Activated CD4-positive, alpha-beta T cell treated with anti-CD3 and anti-CD28 coated beads for 24 hours (primary cell): ENCODE data around the gene CHST8.
"Not testable (repeated sequence)": the region's sequence is repeated elsewhere in the genome, so short reads cannot be mapped to it uniquely, and the experiment has no call there.

Source experiments
- DNase-seq, 2 donors: peaks; one replicate each; pipeline ENCODE4 v3.0.0-alpha.2; 2020; ENCODE audit warnings: low read depth in 2 of 2

CHST8 gene

GRCh38 chr19:33621811-33622504 lies at the start of gene CHST8:
Gene CHST8, plus strand, starts transcription at chr19:33621953. Its CDS starts 67,309 bp downstream, at chr19:33689262.
- DNase-seq: no peak

GRCh38 chr19:33572929-33573328 lies 48.8 kb upstream of the CHST8 start:
- no peak for DNase-seq

GRCh38 chr19:33574824-33575223 lies 46.9 kb upstream of the CHST8 start:
- DNase-seq: no peak

- DNase-seq: no peak
Measured at GRCh38 chr19:33578697-33579096, 43.1 kb upstream of the CHST8 start.

- no peak for DNase-seq
Measured at GRCh38 chr19:33580026-33580644, 41.6 kb upstream of the CHST8 start.

DNA sequence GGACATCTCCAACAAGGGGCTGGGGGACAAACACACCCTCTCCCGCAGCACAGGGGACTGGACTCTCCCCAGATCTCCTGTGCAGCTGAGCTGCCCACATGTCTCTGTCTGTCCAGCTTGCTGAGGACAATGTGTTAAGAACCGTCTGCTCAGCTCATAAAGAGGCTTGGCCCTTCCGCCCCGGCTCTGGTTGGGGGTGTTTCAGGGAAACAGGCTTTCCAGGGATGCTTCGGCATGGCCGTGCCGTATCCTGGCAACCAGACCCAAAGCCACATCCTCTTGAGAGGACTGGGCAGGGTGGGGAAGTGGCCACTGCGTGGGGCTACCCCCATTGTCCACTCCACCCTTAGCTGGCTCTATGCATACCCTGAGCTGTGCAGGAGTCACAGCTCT lies 41.1 kb upstream of the CHST8 start:
- no peak for DNase-seq

- DNase-seq: no peak
Measured at GRCh38 chr19:33582914-33583313, 38.8 kb upstream of the CHST8 start.

- DNase-seq: no peak
Measured at GRCh38 chr19:33587150-33587549, 34.6 kb upstream of the CHST8 start.

GRCh38 chr19:33590224-33590623 lies 31.5 kb upstream of the CHST8 start:
- DNase-seq: no peak

GRCh38 chr19:33595783-33596182 lies 26.0 kb upstream of the CHST8 start:
- DNase-seq: no peak

GRCh38 chr19:33601583-33601982 lies 20.2 kb upstream of the CHST8 start:
- no peak for DNase-seq

DNA sequence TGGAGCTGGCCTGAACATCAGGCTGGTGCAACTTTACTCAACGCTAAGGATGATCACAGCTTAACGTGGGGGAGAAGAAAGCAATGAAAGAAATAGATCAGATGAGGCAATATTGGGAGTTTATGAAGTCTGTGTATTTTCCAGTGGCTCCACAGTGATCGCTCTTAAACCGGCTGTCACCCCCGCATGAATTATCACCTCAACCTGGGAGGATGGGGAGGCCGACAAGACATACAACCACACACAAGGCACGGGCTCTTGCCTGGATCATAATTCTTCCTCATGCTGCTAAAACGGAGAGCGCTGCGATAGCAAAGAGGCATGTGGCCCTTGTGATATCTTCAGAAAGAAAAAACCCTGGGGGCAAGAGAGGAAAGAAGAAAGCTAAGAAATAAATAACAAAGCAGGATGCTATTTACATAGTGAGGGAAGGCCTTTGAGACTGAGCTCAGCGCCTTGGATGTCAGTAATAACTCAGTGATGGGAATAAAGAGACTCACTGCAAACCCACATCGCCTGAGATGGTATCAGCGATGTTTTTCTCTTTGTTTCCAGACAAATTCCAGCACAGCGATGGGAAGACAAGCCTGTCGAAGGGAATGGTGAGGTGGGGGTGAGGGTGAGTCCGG lies 19.1 kb upstream of the CHST8 start:
- DNase-seq: no peak

DNA sequence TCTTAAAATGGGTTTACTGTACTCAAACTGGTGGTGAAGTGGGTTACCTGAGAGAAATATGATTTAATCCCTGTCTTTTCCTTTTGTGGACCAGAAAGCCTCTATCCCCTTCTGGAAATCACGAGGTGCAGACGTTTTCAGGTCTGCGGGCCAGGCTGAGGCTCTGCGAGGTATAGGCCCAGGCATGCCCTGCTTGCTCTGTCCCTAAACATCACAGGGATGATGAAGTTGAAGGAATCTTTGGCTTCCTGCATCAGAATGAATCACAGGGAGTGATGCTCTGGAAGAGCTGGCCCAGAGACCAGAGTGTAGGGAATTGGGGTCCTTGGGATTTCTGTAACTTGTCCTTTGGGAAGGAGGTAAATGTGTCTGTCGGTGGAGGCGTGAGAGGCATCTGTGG lies 18.4 kb upstream of the CHST8 start:
- no peak for DNase-seq

GRCh38 chr19:33604651-33605050 lies 17.1 kb upstream of the CHST8 start:
- no peak for DNase-seq

GRCh38 chr19:33605803-33606295 lies 15.9 kb upstream of the CHST8 start:
- not testable (repeated sequence) for DNase-seq

DNA sequence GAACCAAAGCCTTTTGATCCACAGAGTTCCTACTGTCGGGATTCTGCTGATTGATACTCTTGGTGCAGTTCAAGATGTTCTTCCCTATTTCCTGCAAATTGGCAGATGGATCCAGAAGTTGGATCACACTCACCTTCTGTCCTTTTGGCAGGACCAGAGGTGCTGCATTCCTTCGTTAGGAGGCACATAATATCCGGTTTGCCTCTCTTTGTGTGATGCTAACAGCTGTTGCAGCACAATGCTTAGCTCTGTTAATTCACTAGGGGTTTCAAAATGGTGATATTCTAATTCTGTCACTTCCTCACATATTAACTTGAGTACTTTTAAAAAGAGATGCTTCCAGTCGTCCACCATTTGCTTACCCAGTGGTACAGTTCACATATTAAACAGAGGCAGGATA lies 15.2 kb upstream of the CHST8 start:
- no peak for DNase-seq

DNA sequence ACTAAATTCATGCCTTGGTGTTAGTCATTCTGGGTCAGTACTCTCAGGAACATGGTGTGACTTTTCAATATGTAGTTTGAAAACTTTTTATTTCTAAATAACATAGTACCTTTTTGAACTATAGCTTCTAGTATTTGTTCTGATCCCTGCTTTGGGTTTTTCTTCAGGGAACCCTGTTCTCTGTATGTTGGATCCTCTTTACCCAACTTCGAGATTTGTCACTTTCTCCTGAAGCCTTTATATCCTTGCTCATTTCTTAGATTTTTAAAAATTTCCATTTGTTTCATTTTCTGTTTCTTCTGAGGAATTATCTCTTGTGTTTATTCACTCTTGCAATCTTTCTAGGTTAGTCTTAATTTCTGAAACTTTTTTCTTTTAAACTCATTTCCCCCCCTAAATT lies 12.4 kb upstream of the CHST8 start:
- no peak for DNase-seq

DNA sequence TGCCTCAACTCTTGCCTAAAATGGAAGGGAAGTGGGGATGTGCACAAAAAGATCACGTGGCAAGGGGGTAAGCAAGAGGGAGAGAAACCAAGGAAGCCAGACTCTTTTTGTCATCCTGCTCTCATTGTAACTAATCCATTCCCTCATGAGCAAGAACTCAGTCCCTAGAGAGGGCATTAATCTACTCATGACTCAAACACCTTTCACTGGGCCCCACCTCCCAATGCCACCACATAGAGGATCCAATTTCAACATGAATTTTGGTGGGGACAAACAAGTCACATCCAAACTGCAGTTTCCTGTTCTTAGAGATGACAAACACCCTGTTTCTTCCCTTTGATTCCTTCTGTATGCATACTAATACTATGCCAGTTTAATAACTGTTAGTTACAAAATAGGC lies 11.2 kb upstream of the CHST8 start:
- no peak for DNase-seq

GRCh38 chr19:33612928-33613619 lies 8.7 kb upstream of the CHST8 start:
- DNase-seq: no peak

DNA sequence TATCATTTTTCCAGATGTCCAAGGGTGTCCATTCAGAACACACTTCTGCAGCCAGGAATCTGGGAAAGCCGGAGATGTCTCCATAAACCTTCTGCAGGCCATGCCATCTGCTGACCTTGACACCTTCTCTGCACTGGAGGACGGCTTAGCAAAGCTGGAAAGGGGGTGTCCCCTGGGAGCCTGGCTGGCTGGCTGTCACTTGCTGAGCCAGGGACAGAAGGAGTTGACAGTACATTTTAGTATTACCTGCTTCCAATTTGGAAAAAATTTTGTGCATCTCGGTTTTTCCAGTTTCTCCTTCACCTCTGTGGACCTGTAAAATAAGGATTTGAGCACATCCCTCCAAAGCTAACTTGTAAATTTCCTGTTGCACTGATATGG lies 8.1 kb upstream of the CHST8 start:
- DNase-seq: no peak

DNA sequence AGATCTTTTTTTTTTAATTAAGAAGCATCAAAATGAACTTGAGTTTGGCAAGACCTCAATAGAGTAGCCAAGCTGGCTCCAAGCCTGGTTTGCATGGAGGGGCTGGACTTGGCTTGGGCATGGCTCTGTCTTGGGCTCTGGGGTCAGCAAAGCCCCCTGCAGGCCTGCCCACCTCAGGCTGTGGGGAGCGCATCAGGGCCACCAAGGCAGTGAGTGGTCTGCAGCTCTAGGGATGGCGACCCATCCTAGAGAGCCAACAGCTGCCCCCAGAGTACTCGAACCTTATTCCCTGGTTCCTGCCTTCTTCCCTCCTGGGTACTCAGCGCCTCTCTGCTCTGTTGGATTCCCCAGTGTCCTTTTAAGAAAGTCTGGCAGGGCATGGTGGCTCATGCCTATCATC lies 5.4 kb upstream of the CHST8 start:
- DNase-seq: no peak

GRCh38 chr19:33616857-33617256 lies 4.9 kb upstream of the CHST8 start:
- DNase-seq: no peak

DNA sequence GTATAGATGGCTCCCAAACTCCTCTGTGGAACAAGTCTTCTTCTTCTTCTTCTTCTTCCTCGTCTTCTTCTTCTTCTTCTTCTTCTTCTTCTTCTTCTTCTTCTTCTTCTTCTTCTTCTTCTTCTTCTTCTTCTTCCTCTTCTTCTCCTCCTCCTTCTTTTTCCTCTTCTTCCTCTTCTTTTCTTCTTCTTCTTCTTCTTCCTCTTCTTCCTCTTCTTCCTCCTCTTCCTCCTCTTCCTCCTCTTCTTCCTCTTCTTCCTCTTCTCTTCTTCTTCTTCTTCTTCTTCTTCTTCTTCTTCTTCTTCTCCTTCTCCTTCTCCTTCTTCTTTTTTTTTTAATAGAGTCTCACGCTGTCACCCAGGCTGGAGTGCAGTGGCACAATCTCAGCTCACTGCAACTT lies 3.4 kb upstream of the CHST8 start:
- not testable (repeated sequence) for DNase-seq
